Vagina (tissue), 2 donors: ENCODE results near the gene CHCHD6.

Experiments used
- POLR2A ChIP-seq, 2 donors: fragments of 450-650 bp; IDR thresholded peaks; one replicate each; pipeline ENCODE4 v1.6.1; 2017; ENCODE audit warnings: antibody characterized with exemption in 2 of 2, mild to moderate bottlenecking in 2 of 2, moderate library complexity in 2 of 2
- POLR2AphosphoS5 ChIP-seq, 2 donors: sonication (generic); formaldehyde crosslinking; IDR thresholded peaks; one replicate each; pipeline ENCODE4 v1.9.0; 2017; ENCODE audit warnings: antibody characterized with exemption in 2 of 2, mild to moderate bottlenecking in 2 of 2, low read depth in 1 of 2; ENCODE audit not compliant: insufficient read depth in 1 of 2
- TF ChIP-seq, protein P1 (sequence below), 3 experiments: fragments of 450-650 bp in 2 of 3; fragments of 200-600 bp in 1 of 3; sonication (generic) in 1 of 3; IDR thresholded peaks; one replicate each; pipeline ENCODE4 v1.5.1; 2017 to 2019; ENCODE audit warnings: antibody characterized with exemption in 3 of 3, mild to moderate bottlenecking in 2 of 3, moderate library complexity in 2 of 3

DNA sequence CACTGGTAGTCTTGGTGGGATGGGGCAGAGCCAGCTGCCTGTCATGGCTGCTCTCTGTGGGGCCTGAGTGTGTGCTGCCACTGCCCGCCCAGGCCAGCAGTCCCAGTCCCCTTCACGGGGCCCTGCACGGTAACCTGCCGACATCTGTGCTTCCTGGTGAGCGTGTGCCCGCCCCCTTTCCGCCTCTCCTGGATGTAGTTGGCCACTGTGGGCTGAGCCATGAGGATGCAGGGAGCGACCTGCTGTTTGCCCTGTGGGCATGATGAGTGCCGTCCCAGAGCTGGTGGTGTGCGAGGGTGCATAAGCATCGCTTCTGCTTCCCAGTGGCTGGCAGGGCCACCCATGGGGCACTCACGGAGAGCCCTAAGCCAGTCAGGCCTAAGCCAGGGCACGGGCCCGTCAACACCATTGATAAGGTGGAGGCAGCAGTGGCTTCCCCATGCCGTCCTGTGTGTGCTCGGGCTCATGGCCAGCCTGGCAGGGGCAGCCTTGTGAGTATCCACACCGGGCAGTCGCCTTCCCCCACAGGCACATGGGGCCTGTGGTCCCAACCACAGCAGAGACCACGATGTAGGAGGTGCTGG, 293.5 kb downstream of the CHCHD6 start:
- TF ChIP-seq, protein P1, sequence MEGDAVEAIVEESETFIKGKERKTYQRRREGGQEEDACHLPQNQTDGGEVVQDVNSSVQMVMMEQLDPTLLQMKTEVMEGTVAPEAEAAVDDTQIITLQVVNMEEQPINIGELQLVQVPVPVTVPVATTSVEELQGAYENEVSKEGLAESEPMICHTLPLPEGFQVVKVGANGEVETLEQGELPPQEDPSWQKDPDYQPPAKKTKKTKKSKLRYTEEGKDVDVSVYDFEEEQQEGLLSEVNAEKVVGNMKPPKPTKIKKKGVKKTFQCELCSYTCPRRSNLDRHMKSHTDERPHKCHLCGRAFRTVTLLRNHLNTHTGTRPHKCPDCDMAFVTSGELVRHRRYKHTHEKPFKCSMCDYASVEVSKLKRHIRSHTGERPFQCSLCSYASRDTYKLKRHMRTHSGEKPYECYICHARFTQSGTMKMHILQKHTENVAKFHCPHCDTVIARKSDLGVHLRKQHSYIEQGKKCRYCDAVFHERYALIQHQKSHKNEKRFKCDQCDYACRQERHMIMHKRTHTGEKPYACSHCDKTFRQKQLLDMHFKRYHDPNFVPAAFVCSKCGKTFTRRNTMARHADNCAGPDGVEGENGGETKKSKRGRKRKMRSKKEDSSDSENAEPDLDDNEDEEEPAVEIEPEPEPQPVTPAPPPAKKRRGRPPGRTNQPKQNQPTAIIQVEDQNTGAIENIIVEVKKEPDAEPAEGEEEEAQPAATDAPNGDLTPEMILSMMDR (IDR thresholded peaks at IDR 0.05) = no peak
- TF ChIP-seq POLR2A (IDR thresholded peaks at IDR 0.05) (no peak), POLR2AphosphoS5 (IDR thresholded peaks at IDR 0.05; ENCODE audit: insufficient read depth in 1 of 2, low read depth in 1 of 2) (no peak)
